OCI-LY1 (cell line): ENCODE measurements around the gene LOXL3.

Source experiments
- H2AFZ ChIP-seq: fragments of 200-600 bp; sonication (generic), shearing (Covaris generic); 2 replicates; pipeline ENCODE4 v1.6.0; 2014; ENCODE audit warnings: antibody characterized with exemption, mild to moderate bottlenecking, low read length
- H3F3A ChIP-seq: fragments of 200-600 bp; sonication (generic), shearing (Covaris generic); 2 replicates; pipeline ENCODE4 v1.6.0; 2014; ENCODE audit warnings: mild to moderate bottlenecking, antibody characterized with exemption, low read length, moderate library complexity; ENCODE audit not compliant: insufficient read depth
- H3K27ac ChIP-seq: fragments of 200-600 bp; sonication (generic); 2 replicates; pipeline ENCODE4 v1.5.1; 2014; ENCODE audit warnings: low read length, mixed run types, mild to moderate bottlenecking, low read depth; ENCODE audit not compliant: poor library complexity, severe bottlenecking
- H3K27me3 ChIP-seq: fragments of 200-600 bp; sonication (generic); 2 replicates; pipeline ENCODE4 v1.6.0; 2014; ENCODE audit warnings: antibody characterized with exemption, mild to moderate bottlenecking, low read length, moderate library complexity; ENCODE audit not compliant: insufficient read depth
- H3K36me3 ChIP-seq: fragments of 200-600 bp; sonication (generic); 2 replicates; pipeline ENCODE4 v1.6.1; 2014; ENCODE audit warnings: mild to moderate bottlenecking, antibody characterized with exemption, low read length, moderate library complexity, mixed read lengths; ENCODE audit not compliant: insufficient read depth
- H3K4me1 ChIP-seq: fragments of 200-600 bp; sonication (generic); 2 replicates; pipeline ENCODE4 v1.5.1; 2014; ENCODE audit warnings: mild to moderate bottlenecking, low read length, moderate library complexity; ENCODE audit not compliant: insufficient read depth, severe bottlenecking
- H3K4me2 ChIP-seq: fragments of 200-600 bp; sonication (generic), shearing (Covaris generic); 2 replicates; pipeline ENCODE4 v1.6.1; 2014; ENCODE audit warnings: low read length
- H3K4me3 ChIP-seq: fragments of 200-600 bp; sonication (generic); 2 replicates; pipeline ENCODE4 v1.5.1; 2014; ENCODE audit warnings: low read length, low read depth, mild to moderate bottlenecking, mixed read lengths; ENCODE audit not compliant: poor library complexity, severe bottlenecking
- H3K79me2 ChIP-seq: fragments of 200-600 bp; shearing (Covaris generic); 2 replicates; pipeline ENCODE4 v1.6.1; 2016; ENCODE audit warnings: mixed run types, low read length, mixed read lengths; ENCODE audit not compliant: insufficient read depth
- H3K9ac ChIP-seq: fragments of 200-600 bp; sonication (generic), shearing (Covaris generic); 2 replicates; pipeline ENCODE4 v1.6.1; 2014; ENCODE audit warnings: mild to moderate bottlenecking, low read length, mixed read lengths
- H3K9me2 ChIP-seq: fragments of 200-600 bp; sonication (generic), shearing (Covaris generic); 2 replicates; pipeline ENCODE4 v1.6.1; 2014; ENCODE audit warnings: low read depth, mild to moderate bottlenecking, low read length, mixed read lengths
- H3K9me3 ChIP-seq: fragments of 200-600 bp; shearing (Covaris generic); 2 replicates; pipeline ENCODE4 v1.6.1; 2014; ENCODE audit warnings: low read length, mixed read lengths
- H4K20me1 ChIP-seq: fragments of 200-600 bp; sonication (generic), shearing (Covaris generic); 2 replicates; pipeline ENCODE4 v1.6.0; 2016; ENCODE audit warnings: mild to moderate bottlenecking, low read length; ENCODE audit not compliant: insufficient read depth
- CTCF ChIP-seq: fragments of 200-600 bp; sonication (generic), shearing (Covaris generic); IDR thresholded peaks from 2 replicates; pipeline ENCODE4 v1.5.1; 2017; ENCODE audit warnings: mild to moderate bottlenecking, antibody characterized with exemption, low read length, moderate library complexity, mixed read lengths
- EZH2 ChIP-seq: fragments of 200-600 bp; sonication (generic), shearing (Covaris generic); IDR thresholded peaks from 2 replicates; pipeline ENCODE4 v1.8.0; 2017; ENCODE audit warnings: borderline replicate concordance, mixed run types, mild to moderate bottlenecking, antibody characterized with exemption, low read length, moderate library complexity, mixed read lengths

Gene LOXL3

GRCh38 chr2:74553892-74554819, at the start of gene LOXL3, which contains the start of gene DOK1:
Gene LOXL3 (minus strand): TSS chr2:74553942. CDS start chr2:74552634, 1,308 bp downstream.
Gene DOK1 (plus strand): TSS chr2:74554720. CDS start chr2:74554755, 35 bp downstream.
- H3K9ac ChIP-seq = peak within 1 kb of the TSS; percentile 71
- peaks cover 17% of the 10 kb centered on the region for H3K4me1 ChIP-seq
- peak within 1 kb of the TSS; percentile 4; the same call in 1 of the 2 replicates for H2AFZ ChIP-seq

DNA sequence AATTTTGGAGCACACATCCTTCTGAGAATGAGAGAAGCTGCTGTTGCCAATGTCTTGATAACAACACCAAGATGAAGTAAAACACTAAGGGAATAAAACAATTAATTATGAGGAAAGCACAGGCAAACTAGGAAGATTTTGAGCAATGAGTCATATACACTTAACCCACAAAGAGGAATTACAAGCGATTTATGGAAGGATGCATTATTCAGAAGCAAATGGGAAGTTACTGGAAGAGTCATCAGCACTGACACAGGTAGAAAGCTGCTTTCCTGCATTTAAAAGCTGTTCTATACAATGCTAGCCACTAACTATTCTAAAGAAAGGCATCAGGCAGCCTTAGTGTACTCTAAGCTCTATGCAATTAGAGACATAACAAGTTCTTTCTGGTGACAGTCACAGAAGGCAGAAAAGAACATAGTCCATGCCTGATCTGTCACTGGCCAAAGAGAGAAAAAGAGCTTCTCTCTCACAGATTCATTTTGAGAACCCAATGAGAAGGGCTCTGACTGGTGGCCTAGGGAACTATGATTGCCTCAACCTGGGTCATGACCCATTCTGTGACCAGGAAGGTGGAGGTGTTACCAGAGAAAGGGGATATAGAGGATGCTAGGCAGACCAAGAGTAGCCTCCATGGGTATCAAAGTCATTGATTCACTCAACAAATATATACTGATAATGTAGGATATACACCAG, 49.0 kb upstream of the LOXL3 start:
- Histone ChIP-seq H2AFZ (no peak overlapping the region), H3K4me2 (no peak overlapping the region)
- no peak for TF ChIP-seq CTCF
- TF ChIP-seq EZH2 = no peak

More at GRCh38 chr2:74553892-74554819, at the start of gene LOXL3, which contains the start of gene DOK1:
- Histone ChIP-seq H4K20me1 (no peaks in the 10 kb centered on the region), H3K4me3 (peak within 1 kb of the TSS; percentile 78), H3K79me2 (no peaks in the 10 kb centered on the region), H3K4me2 (peak within 1 kb of the TSS; percentile 70), H3K27ac (no peak within 1 kb of the TSS), H3K9me3 (no peaks in the 10 kb centered on the region), H3K27me3 (peaks cover 7% of the 10 kb centered on the region), H3K36me3 (peaks cover 6% of the 10 kb centered on the region; the same call in 1 of the 2 replicates), H3K9me2 (no peaks in the 10 kb centered on the region), H3F3A (no peaks in the 10 kb centered on the region)
- no peak for TF ChIP-seq CTCF
- no peak for TF ChIP-seq EZH2

DNA sequence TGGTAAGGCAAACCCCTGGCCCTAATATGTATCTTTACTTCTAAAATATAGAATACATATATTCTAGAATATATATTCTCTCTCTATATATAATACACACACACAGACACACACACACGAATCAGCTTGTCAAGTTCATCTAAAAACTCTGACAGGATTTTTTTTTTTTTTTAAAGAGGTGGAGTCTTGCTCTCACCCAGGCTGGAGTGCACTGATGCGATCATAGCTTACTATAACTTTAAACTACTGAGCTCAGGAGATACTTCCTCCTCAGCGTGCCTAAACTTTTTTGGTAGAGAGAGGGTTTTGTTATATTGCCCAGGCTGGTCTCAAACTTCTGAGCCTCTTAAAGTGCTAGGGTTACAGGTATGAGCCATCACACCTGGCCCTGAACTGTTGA, 45.9 kb upstream of the LOXL3 start:
- no peaks in the 10 kb centered on the region for H3K4me1 ChIP-seq

More for the DNA sequence above, 49.0 kb upstream of the LOXL3 start:
- Histone ChIP-seq H3K9me3 (no peaks in the 10 kb centered on the region), H3K79me2 (no peaks in the 10 kb centered on the region), H4K20me1 (no peaks in the 10 kb centered on the region), H3K9me2 (no peaks in the 10 kb centered on the region), H3K4me1 (no peaks in the 10 kb centered on the region), H3K36me3 (no peaks in the 10 kb centered on the region), H3K27ac (no peak overlapping the region), H3K4me3 (no peak overlapping the region), H3F3A (no peaks in the 10 kb centered on the region), H3K27me3 (no peaks in the 10 kb centered on the region), H3K9ac (no peak overlapping the region)

More for the DNA sequence above, 45.9 kb upstream of the LOXL3 start:
- no peaks in the 10 kb centered on the region for H3F3A ChIP-seq
- no peaks in the 10 kb centered on the region for H3K36me3 ChIP-seq
- no peak overlapping the region for H2AFZ ChIP-seq
- H3K4me2 ChIP-seq = no peak overlapping the region
- H3K9me3 ChIP-seq = no peaks in the 10 kb centered on the region
- no peaks in the 10 kb centered on the region; the same call in 1 of the 2 replicates for H3K27me3 ChIP-seq
- H3K4me3 ChIP-seq = no peak overlapping the region
- H3K9me2 ChIP-seq = no peaks in the 10 kb centered on the region
- H3K79me2 ChIP-seq = no peaks in the 10 kb centered on the region
- TF ChIP-seq CTCF (no peak), EZH2 (no peak)
- no peak overlapping the region for H3K27ac ChIP-seq
- H3K9ac ChIP-seq = no peak overlapping the region
- H4K20me1 ChIP-seq = no peaks in the 10 kb centered on the region
